IMR-90 (cell line): ENCODE results near the gene MCF2L2. TPM values are rescaled to one million over a fixed set of nuclear protein-coding genes. Genes with fewer than 3 reads are reported as not detected.

Source experiments
- ATAC-seq: fragments of 200-7000 bp; cut with Tn5 transposase; 2 replicates; pipeline ENCODE4 v1.9.1; 2020; ENCODE audit warnings: low read depth, mild to moderate bottlenecking, moderate library complexity
- BruUV-seq: library from RNA; stranded (reverse); fragments of 400-500 nt; replicated peaks from 2 replicates; lab custom pipeline; 2021; lab: Mats Ljungman, UMichigan
- CTCF ChIA-PET: fragments of 300-600 bp; formaldehyde crosslinking; extraction: SDS; loops from one replicate; lab custom pipeline; 2021; ENCODE audit warnings: antibody characterized with exemption; lab: Yijun Ruan, JAX
- POLR2A ChIA-PET: fragments of 300-600 bp; sonication (Branson Sonifier 250); formaldehyde crosslinking; loops from one replicate; lab custom pipeline; 2022; ENCODE audit warnings: antibody characterized with exemption; ENCODE audit not compliant: unreplicated experiment; lab: Charles Lee
- DNase-seq: peaks from one replicate; pipeline ENCODE4 v3.0.0; 2013
- H2AFZ ChIP-seq: replicated peaks from 2 replicates; pipeline ENCODE3; 2013; ENCODE audit warnings: low read length, mild to moderate bottlenecking; ENCODE audit not compliant: poor library complexity
- H2AK5ac ChIP-seq: 2 replicates; pipeline ENCODE4 v1.6.1; 2013; ENCODE audit warnings: low read depth, low read length, inconsistent platforms
- H2AK9ac ChIP-seq: replicated peaks from 2 replicates; pipeline ENCODE3; 2013; ENCODE audit warnings: mild to moderate bottlenecking, low read depth, low read length, moderate library complexity; ENCODE audit not compliant: poor library complexity
- H2BK120ac ChIP-seq: 2 replicates; pipeline ENCODE4 v1.6.1; 2013; ENCODE audit warnings: low read depth, low read length, inconsistent platforms
- H2BK15ac ChIP-seq: 3 replicates; pipeline ENCODE4 v1.6.1; 2013; ENCODE audit warnings: low read depth, low read length, inconsistent platforms
- H2BK20ac ChIP-seq: 2 replicates; pipeline ENCODE4 v1.6.1; 2013; ENCODE audit warnings: low read depth, mild to moderate bottlenecking, inconsistent platforms, low read length, moderate library complexity
- H2BK5ac ChIP-seq: 2 replicates; pipeline ENCODE4 v1.6.1; 2013; ENCODE audit warnings: mild to moderate bottlenecking, low read depth, low read length, inconsistent platforms; ENCODE audit not compliant: poor library complexity, severe bottlenecking
- H3K14ac ChIP-seq: replicated peaks from 2 replicates; pipeline ENCODE4 v1.6.1; 2013; ENCODE audit warnings: low read depth, low read length, inconsistent platforms
- H3K18ac ChIP-seq: 2 replicates; pipeline ENCODE4 v1.6.1; 2013; ENCODE audit warnings: low read depth, low read length, control low read depth
- H3K23ac ChIP-seq: 2 replicates; pipeline ENCODE4 v1.6.1; 2013; ENCODE audit warnings: low read depth, low read length, inconsistent platforms
- H3K27ac ChIP-seq: 2 replicates; pipeline ENCODE4 v1.5.1; 2013; ENCODE audit warnings: mild to moderate bottlenecking, control low read depth, low read length; ENCODE audit not compliant: insufficient read depth
- H3K27me3 ChIP-seq: 2 replicates; pipeline ENCODE4 v1.6.1; 2013; ENCODE audit warnings: low read length; ENCODE audit not compliant: control insufficient read depth, insufficient read depth
- H3K36me3 ChIP-seq: 2 replicates; pipeline ENCODE4 v1.6.1; 2013; ENCODE audit warnings: low read length, mixed read lengths; ENCODE audit not compliant: control insufficient read depth, insufficient read depth
- H3K4ac ChIP-seq: 2 replicates; pipeline ENCODE4 v1.6.1; 2013; ENCODE audit warnings: low read depth, low read length, inconsistent platforms
- H3K4me1 ChIP-seq: 2 replicates; pipeline ENCODE4 v1.6.1; 2013; ENCODE audit warnings: low read length, mixed read lengths; ENCODE audit not compliant: control insufficient read depth, insufficient read depth
- H3K4me2 ChIP-seq: 2 replicates; pipeline ENCODE4 v1.6.1; 2013; ENCODE audit warnings: low read depth, mild to moderate bottlenecking, control low read depth, low read length, moderate library complexity
- H3K4me3 ChIP-seq: 2 replicates; pipeline ENCODE4 v1.5.1; 2013; ENCODE audit warnings: low read depth, mild to moderate bottlenecking, control low read depth, low read length, moderate library complexity; ENCODE audit not compliant: insufficient read depth
- H3K56ac ChIP-seq: 2 replicates; pipeline ENCODE4 v1.6.1; 2013; ENCODE audit warnings: low read length, inconsistent platforms; ENCODE audit not compliant: insufficient read depth; ENCODE audit errors: extremely low read depth
- H3K79me1 ChIP-seq, 2 experiments: 2 replicates each; pipeline ENCODE4 v1.6.1; 2013; ENCODE audit warnings: low read length in 2 of 2, inconsistent platforms in 1 of 2, low read depth in 1 of 2
- H3K9ac ChIP-seq: 2 replicates; pipeline ENCODE4 v1.6.1; 2013; ENCODE audit warnings: low read depth, low read length, control low read depth
- H3K9me1 ChIP-seq: 2 replicates; pipeline ENCODE4 v1.6.1; 2013; ENCODE audit warnings: low read length, inconsistent platforms; ENCODE audit not compliant: insufficient read depth
- H3K9me3 ChIP-seq: 2 replicates; pipeline ENCODE4 v1.6.1; 2013; ENCODE audit warnings: low read length; ENCODE audit not compliant: control insufficient read depth, insufficient read depth
- H4K20me1 ChIP-seq: 2 replicates; pipeline ENCODE4 v1.6.1; 2013; ENCODE audit warnings: low read length, inconsistent platforms; ENCODE audit not compliant: insufficient read depth
- H4K5ac ChIP-seq: 2 replicates; pipeline ENCODE4 v1.6.1; 2013; ENCODE audit warnings: mild to moderate bottlenecking, low read depth, low read length, control low read depth
- H4K8ac ChIP-seq, 2 experiments: 2 replicates each; pipeline ENCODE4 v1.6.1; 2013; ENCODE audit warnings: low read depth in 2 of 2, low read length in 2 of 2, control low read depth in 1 of 2, inconsistent platforms in 1 of 2
- H4K91ac ChIP-seq: 2 replicates; pipeline ENCODE4 v1.6.1; 2013; ENCODE audit warnings: low read depth, low read length, inconsistent platforms; ENCODE audit not compliant: insufficient read depth
- BHLHE40 ChIP-seq: fragments of 150-350 bp; IDR thresholded peaks from 2 replicates; pipeline ENCODE4 v1.6.1; 2016; ENCODE audit warnings: mild to moderate bottlenecking, low read depth, low read length
- CEBPB ChIP-seq: IDR thresholded peaks from 2 replicates; pipeline ENCODE4 v1.6.1; 2012; ENCODE audit warnings: low read depth, low read length, improper control_type of control experiment
- CHD1 ChIP-seq: IDR thresholded peaks from 2 replicates; pipeline ENCODE4 v1.6.1; 2012; ENCODE audit warnings: low read depth, low read length, improper control_type of control experiment
- FOS ChIP-seq: fragments of 150-350 bp; IDR thresholded peaks from 2 replicates; pipeline ENCODE4 v1.6.1; 2016; ENCODE audit warnings: low read depth, low read length
- MAFK ChIP-seq: IDR thresholded peaks from 2 replicates; pipeline ENCODE4 v1.6.1; 2012; ENCODE audit warnings: low read depth, low read length, improper control_type of control experiment
- MAZ ChIP-seq: IDR thresholded peaks from 2 replicates; pipeline ENCODE4 v1.6.1; 2012; ENCODE audit warnings: low read depth, mild to moderate bottlenecking, low read length, improper control_type of control experiment, moderate library complexity, borderline replicate concordance
- MXI1 ChIP-seq: IDR thresholded peaks from 2 replicates; pipeline ENCODE4 v1.6.1; 2012; ENCODE audit warnings: low read depth, mild to moderate bottlenecking, low read length, moderate library complexity, borderline replicate concordance
- NFE2L2 ChIP-seq: fragments of 150-350 bp; IDR thresholded peaks from 2 replicates; pipeline ENCODE4 v1.6.1; 2016; ENCODE audit warnings: low read depth, mild to moderate bottlenecking, low read length
- POLR2A ChIP-seq: IDR thresholded peaks from 2 replicates; pipeline ENCODE4 v1.6.1; 2012; ENCODE audit warnings: mild to moderate bottlenecking, low read depth, low read length
- RAD21 ChIP-seq: IDR thresholded peaks from 2 replicates; pipeline ENCODE4 v1.6.1; 2012; ENCODE audit warnings: low read length, improper control_type of control experiment
- RCOR1 ChIP-seq: IDR thresholded peaks from 2 replicates; pipeline ENCODE4 v1.6.1; 2012; ENCODE audit warnings: mild to moderate bottlenecking, low read length, improper control_type of control experiment; ENCODE audit not compliant: insufficient replicate concordance
- RFX5 ChIP-seq: IDR thresholded peaks from 2 replicates; pipeline ENCODE4 v1.8.0; 2012; ENCODE audit warnings: low read depth, mild to moderate bottlenecking, low read length, moderate library complexity
- SMC3 ChIP-seq: fragments of 150-350 bp; IDR thresholded peaks from 2 replicates; pipeline ENCODE4 v1.6.1; 2016; ENCODE audit warnings: low read depth, mild to moderate bottlenecking, antibody characterized with exemption, low read length, moderate library complexity
- WGBS, 2 experiments: methylation state at CpG; one replicate each; pipeline versions ENCODE4 v1.1.5 to v1.1.7; 2013; ENCODE audit warnings: missing lambda C conversion rate in 2 of 2; ENCODE audit not compliant: insufficient read length in 1 of 2; ENCODE audit errors: extremely low coverage in 2 of 2; 5-methylcytosine and 5-hydroxymethylcytosine counted together
- dilution Hi-C: fragments of 300-500 bp; cut with HindIII; formaldehyde crosslinking; loops from one replicate; pipeline ENCODE4 v1.14.3; 2018; ENCODE audit warnings: low sequenced_read_pairs; ENCODE audit not compliant: unreplicated experiment
- in situ Hi-C: fragments of 300-500 bp; cut with MboI; formaldehyde crosslinking; loops from 3 replicates; pipeline ENCODE4 v1.14.3; 2019; ENCODE audit warnings: low sequenced_read_pairs, inconsistent platforms, mixed read lengths
- intact Hi-C: fragments of 100-400 bp; cut with micrococcal nuclease; formaldehyde crosslinking; loops from 2 replicates; pipeline ENCODE4 v1.10.0; 2022
- polyA plus RNA-seq, 3 experiments: library from polyadenylated mRNA; depleted of rRNA; stranded (reverse); fragments of >200 nt; gene quantifications; 2 replicates each; pipeline ENCODE4 v1.2.3, GENCODE V29; 2012; ENCODE audit warnings: low replicate concordance in 1 of 3
- total RNA-seq: library from RNA; depleted of rRNA; stranded (reverse); fragments of >200 nt; gene quantifications from 2 replicates; pipeline ENCODE4 v1.2.3, GENCODE V29; 2012
- TF ChIP-seq, protein P1 (sequence below): fragments of 150-350 bp; IDR thresholded peaks from 2 replicates; pipeline ENCODE4 v1.6.1; 2017; ENCODE audit warnings: mild to moderate bottlenecking, antibody characterized with exemption, low read length, low read depth
- TF ChIP-seq, protein P2 (sequence below): fragments of 150-350 bp; IDR thresholded peaks from 2 replicates; pipeline ENCODE4 v1.6.1; 2016; ENCODE audit warnings: low read depth, mild to moderate bottlenecking, low read length, moderate library complexity, borderline replicate concordance

MCF2L2 gene
- total and polyA plus RNA-seq, 2 of the 4 experiments (the other 2 are of a cell fraction): under 0.01 TPM; not detected in 1

DNA sequence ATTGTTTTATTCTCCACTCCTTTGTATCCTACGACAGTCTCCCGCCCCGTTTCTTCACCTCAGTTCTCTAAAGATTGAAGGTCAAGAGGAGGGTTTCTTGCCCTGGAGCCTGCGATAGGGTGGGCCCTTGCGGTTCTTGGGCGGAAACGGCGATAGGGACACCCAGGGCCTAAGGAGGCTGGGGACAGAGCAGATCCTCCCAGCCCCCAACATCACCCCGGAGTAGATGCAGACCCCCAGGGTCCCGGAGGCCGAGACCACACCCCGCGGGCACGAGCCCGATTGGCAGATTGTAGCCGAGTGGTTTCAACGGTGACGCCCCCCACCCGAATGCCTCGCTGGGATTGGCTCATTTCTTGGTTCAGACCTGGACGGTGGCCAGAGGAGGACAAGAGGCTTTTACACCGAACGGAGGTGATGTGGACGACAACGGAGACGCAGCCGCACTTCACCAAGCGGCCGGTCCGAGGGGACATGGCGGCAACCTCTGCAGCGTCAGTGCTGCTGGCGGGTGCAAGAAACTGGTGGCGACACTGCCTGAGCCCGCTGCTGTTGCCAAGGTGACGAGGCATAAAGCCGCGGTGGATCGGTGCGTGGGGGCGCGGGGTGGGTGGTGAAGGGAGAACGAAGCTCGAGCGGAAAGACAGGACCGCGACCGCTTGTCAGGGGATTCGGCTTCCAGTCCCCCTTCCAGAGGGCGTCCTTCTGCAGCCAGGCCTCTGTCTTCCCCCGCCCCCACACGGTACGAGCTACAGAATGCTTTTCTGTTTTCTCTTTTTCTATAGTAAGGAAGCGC is 19.0 kb upstream of the MCF2L2 start:
- peaks cover 7% of the 10 kb centered on the region for H3K9me3 ChIP-seq
- peak overlapping the region; percentile 60 for H2BK5ac ChIP-seq
- H2AK5ac ChIP-seq: no peak overlapping the region
- H3K9ac ChIP-seq: peak overlapping the region; percentile 90
- H3K23ac ChIP-seq: peak overlapping the region; percentile 69
- no peaks in the 10 kb centered on the region for H4K20me1 ChIP-seq
- 2% methylated on average over 32 of the region's 54 CpGs; no CpG with 5 or more reads in 1 of the 2 experiments for WGBS, 2 experiments
- H3K4me2 ChIP-seq: peak overlapping the region; percentile 85
- no TSS peak for BruUV-seq
- H3K4me3 ChIP-seq: peak overlapping the region; percentile 97
- peak overlapping the region; percentile 59 for H3K56ac ChIP-seq
- H3K14ac ChIP-seq: peak overlapping the region; percentile 71
- intact Hi-C loops: no loop called here
- peak overlapping the region; percentile 38 for H4K91ac ChIP-seq
- H3K36me3 ChIP-seq: no peaks in the 10 kb centered on the region; the same call in 1 of the 2 replicates
- H3K4ac ChIP-seq: peak overlapping the region; percentile 82
- H3K27ac ChIP-seq: peak overlapping the region; percentile 81
- peak overlapping the region; percentile 49 for H3K18ac ChIP-seq
- POLR2A ChIA-PET: interaction anchor here (0.6 kb wide), 1 partner anchor 50 kb away, joined by 7 read pairs; no protein-coding TSS in a partner anchor
- no peaks in the 10 kb centered on the region for H3K9me1 ChIP-seq
- in situ Hi-C loops: no loop called here
- DNase-seq: peak; percentile 67
- H4K5ac ChIP-seq: peak overlapping the region; percentile 74
- no peak overlapping the region for H2BK20ac ChIP-seq
- CTCF ChIA-PET: interaction anchor here (0.6 kb wide), 1 partner anchor 34 kb away, joined by 6 read pairs; no protein-coding TSS in a partner anchor
- ATAC-seq: peak; percentile 89
- peak overlapping the region; percentile 45 for H2BK120ac ChIP-seq
- H3K27me3 ChIP-seq: peaks cover 2% of the 10 kb centered on the region; the same call in 1 of the 2 replicates
- peaks cover 2% of the 10 kb centered on the region; the same call in 1 of the 2 replicates for H3K4me1 ChIP-seq
- peak overlapping the region; percentile 29 for H2AK9ac ChIP-seq
- peak overlapping the region; percentile 84 to 85; a peak in 3 of 4 replicates for H4K8ac ChIP-seq
- H2BK15ac ChIP-seq: no peak overlapping the region
- H3K79me1 ChIP-seq: peaks cover 0 to 3% of the 10 kb centered on the region in 2 experiments; a peak in 1 of 4 replicates
- dilution Hi-C loops: no loop called here
- H2AFZ ChIP-seq: peak overlapping the region; percentile 98
- TF ChIP-seq BHLHE40: no peak
- TF ChIP-seq CEBPB: no peak
- no peak; the same call in 1 of the 2 replicates for TF ChIP-seq MXI1
- no peak for TF ChIP-seq MAFK
- TF ChIP-seq, protein P1, sequence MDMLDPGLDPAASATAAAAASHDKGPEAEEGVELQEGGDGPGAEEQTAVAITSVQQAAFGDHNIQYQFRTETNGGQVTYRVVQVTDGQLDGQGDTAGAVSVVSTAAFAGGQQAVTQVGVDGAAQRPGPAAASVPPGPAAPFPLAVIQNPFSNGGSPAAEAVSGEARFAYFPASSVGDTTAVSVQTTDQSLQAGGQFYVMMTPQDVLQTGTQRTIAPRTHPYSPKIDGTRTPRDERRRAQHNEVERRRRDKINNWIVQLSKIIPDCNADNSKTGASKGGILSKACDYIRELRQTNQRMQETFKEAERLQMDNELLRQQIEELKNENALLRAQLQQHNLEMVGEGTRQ: no peak
- no peak for TF ChIP-seq CHD1
- no peak for TF ChIP-seq POLR2A
- no peak for TF ChIP-seq RFX5
- TF ChIP-seq, protein P2, sequence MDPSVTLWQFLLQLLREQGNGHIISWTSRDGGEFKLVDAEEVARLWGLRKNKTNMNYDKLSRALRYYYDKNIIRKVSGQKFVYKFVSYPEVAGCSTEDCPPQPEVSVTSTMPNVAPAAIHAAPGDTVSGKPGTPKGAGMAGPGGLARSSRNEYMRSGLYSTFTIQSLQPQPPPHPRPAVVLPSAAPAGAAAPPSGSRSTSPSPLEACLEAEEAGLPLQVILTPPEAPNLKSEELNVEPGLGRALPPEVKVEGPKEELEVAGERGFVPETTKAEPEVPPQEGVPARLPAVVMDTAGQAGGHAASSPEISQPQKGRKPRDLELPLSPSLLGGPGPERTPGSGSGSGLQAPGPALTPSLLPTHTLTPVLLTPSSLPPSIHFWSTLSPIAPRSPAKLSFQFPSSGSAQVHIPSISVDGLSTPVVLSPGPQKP: no peak
- TF ChIP-seq RAD21: no peak
- no peak for TF ChIP-seq MAZ
- no peak for TF ChIP-seq SMC3
- no peak for TF ChIP-seq NFE2L2
- no peak for TF ChIP-seq FOS
- no peak for TF ChIP-seq RCOR1
